Head of caudate nucleus (tissue), 42 donors: ENCODE measurements around the gene VWA5A.

ENCODE experiments used
- DNase-seq, 42 donors: peaks; one replicate each; pipeline versions ENCODE4 v3.0.0 to v3.0.0-alpha.2; 2020 to 2021; ENCODE audit warnings: mixed read lengths in 7 of 42
- intact Hi-C: fragments of 100-400 bp; cut with DNase I; formaldehyde crosslinking; loops from one replicate; pipeline ENCODE4 v1.15.0; 2022

The VWA5A gene

GRCh38 chr11:124114942-124115781 lies at the start of gene VWA5A:
Gene VWA5A, plus strand, starts transcription at chr11:124115450. Its CDS starts 2,062 bp downstream, at chr11:124117512.
- peak; percentile 64 to 96 (median 84) for DNase-seq
- intact Hi-C loops, result no loop called here

GRCh38 chr11:124068601-124069110 lies 46.6 kb upstream of the VWA5A start:
- no peak for DNase-seq
- intact Hi-C loops, result no loop called here

- intact Hi-C loops, result no loop called here
- peak in 36 of 42 donors; percentile 22 to 78 (median 46) for DNase-seq
Measured at GRCh38 chr11:124069429-124070401, 45.5 kb upstream of the VWA5A start.

GRCh38 chr11:124070915-124071622 lies 44.2 kb upstream of the VWA5A start:
- peak; percentile 25 to 89 (median 78) for DNase-seq
- intact Hi-C loops, result no loop called here

- DNase-seq, result no peak
- intact Hi-C loops, result no loop called here
Measured at GRCh38 chr11:124071623-124071948, 43.7 kb upstream of the VWA5A start.

GRCh38 chr11:124072147-124072546 lies 43.1 kb upstream of the VWA5A start:
- intact Hi-C loops, result no loop called here
- no peak for DNase-seq

- intact Hi-C loops, result no loop called here
- no peak for DNase-seq
Measured at GRCh38 chr11:124074554-124074953, 40.7 kb upstream of the VWA5A start.

- intact Hi-C loops, result no loop called here
- DNase-seq, result no peak
Measured at GRCh38 chr11:124075492-124075840, 39.8 kb upstream of the VWA5A start.

- peak in 41 of 42 donors; percentile 19 to 75 (median 49) for DNase-seq
- intact Hi-C loops, result no loop called here
Measured at GRCh38 chr11:124075841-124076651, 39.2 kb upstream of the VWA5A start.

- intact Hi-C loops, result no loop called here
- DNase-seq, result no peak
Measured at GRCh38 chr11:124077266-124077665, 38.0 kb upstream of the VWA5A start.

- intact Hi-C loops, result no loop called here
- DNase-seq, result no peak
Measured at GRCh38 chr11:124078591-124078990, 36.7 kb upstream of the VWA5A start.

- intact Hi-C loops, result no loop called here
Measured at GRCh38 chr11:124079631-124080326, 35.5 kb upstream of the VWA5A start.

GRCh38 chr11:124080327-124081001 lies 34.8 kb upstream of the VWA5A start:
- no peak for DNase-seq
- intact Hi-C loops, result no loop called here

More at GRCh38 chr11:124079631-124080326, 35.5 kb upstream of the VWA5A start:
- no peak for DNase-seq

GRCh38 chr11:124081483-124081882 lies 33.8 kb upstream of the VWA5A start:
- intact Hi-C loops, result no loop called here

GRCh38 chr11:124082371-124082770 lies 32.9 kb upstream of the VWA5A start:
- no peak for DNase-seq
- intact Hi-C loops, result no loop called here

More at GRCh38 chr11:124081483-124081882, 33.8 kb upstream of the VWA5A start:
- DNase-seq, result no peak

- intact Hi-C loops, result no loop called here
- no peak for DNase-seq
Measured at GRCh38 chr11:124085583-124085982, 29.7 kb upstream of the VWA5A start.
